ENCODE data around the gene TERF2IP. TPM values are rescaled to one million over a fixed set of nuclear protein-coding genes. Genes with fewer than 3 reads are reported as not detected.

The TERF2IP gene
- total RNA-seq, 2 donors from 2014 or later: 20.0 to 23.4 TPM

DNA sequence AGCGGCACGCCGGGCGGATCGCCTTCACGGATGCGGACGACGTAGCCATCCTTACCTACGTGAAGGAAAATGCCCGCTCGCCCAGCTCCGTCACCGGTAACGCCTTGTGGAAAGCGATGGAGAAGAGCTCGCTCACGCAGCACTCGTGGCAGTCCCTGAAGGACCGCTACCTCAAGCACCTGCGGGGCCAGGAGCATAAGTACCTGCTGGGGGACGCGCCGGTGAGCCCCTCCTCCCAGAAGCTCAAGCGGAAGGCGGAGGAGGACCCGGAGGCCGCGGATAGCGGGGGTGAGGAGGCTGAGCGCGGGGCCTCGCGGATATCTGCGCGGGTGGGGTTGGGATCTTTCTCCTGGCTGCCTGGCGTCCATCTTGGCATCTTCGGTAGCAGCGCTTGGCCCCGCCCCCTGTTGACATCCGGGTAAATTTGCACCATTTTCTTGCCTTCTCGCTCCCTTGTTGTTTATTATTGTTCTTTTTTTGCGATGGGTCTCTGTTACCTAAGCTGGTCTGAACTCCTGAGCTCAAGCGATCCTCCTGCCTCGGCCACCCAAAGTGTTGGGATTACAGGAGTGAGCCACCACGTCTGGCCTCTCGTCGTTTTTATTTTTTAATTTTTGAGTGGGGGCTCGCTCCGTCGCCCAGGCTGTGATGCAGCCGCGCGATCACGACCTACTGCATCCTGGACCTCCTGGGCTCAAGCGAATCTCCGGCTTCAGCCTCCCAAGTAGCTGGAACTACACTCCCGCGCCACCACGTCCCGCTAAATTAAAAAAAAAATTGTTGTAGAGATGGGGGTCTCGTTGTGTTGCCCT lies 898 bp downstream of the TERF2IP start:
- H3K36me3 Mint-ChIP-seq (ENCODE audit: low read depth): peaks cover 23% of the 10 kb centered on the region
- H3K27me3 Mint-ChIP-seq (ENCODE audit: insufficient read depth): no peaks in the 10 kb centered on the region
- Histone ChIP-seq H3K27me3 (ENCODE audit: control insufficient read depth, insufficient read depth, low read length, poor library complexity, severe bottlenecking) (no peaks in the 10 kb centered on the region), H3K36me3 (ENCODE audit: control insufficient read depth, insufficient read depth, low read length) (peaks cover 44% of the 10 kb centered on the region), H3K27ac (ENCODE audit: low read depth, low read length) (peak overlapping the region; percentile 83), H3K9me3 (ENCODE audit: control insufficient read depth, low read length) (no peaks in the 10 kb centered on the region), H3K4me3 (ENCODE audit: low read length) (peak overlapping the region; percentile 97), H3K9ac (ENCODE audit: extremely low read depth, low read length, poor library complexity, severe bottlenecking) (peak overlapping the region; percentile 94), H3K4me1 (ENCODE audit: control insufficient read depth, insufficient read depth, low read length) (no peaks in the 10 kb centered on the region)
- peak overlapping the region; percentile 98 for H3K4me3 Mint-ChIP-seq
- 0% methylated on average over 22 to 62 of the region's 62 CpGs for WGBS, 2 experiments (ENCODE audit: insufficient coverage in 1 of 2, insufficient read length in 1 of 2)
- H3K4me1 Mint-ChIP-seq: peaks cover 20% of the 10 kb centered on the region
- no peaks in the 10 kb centered on the region for H3K9me3 Mint-ChIP-seq
- peak; percentile 93 for DNase-seq
- H3K27ac Mint-ChIP-seq: peak overlapping the region; percentile 98
- TF ChIP-seq, protein P1, sequence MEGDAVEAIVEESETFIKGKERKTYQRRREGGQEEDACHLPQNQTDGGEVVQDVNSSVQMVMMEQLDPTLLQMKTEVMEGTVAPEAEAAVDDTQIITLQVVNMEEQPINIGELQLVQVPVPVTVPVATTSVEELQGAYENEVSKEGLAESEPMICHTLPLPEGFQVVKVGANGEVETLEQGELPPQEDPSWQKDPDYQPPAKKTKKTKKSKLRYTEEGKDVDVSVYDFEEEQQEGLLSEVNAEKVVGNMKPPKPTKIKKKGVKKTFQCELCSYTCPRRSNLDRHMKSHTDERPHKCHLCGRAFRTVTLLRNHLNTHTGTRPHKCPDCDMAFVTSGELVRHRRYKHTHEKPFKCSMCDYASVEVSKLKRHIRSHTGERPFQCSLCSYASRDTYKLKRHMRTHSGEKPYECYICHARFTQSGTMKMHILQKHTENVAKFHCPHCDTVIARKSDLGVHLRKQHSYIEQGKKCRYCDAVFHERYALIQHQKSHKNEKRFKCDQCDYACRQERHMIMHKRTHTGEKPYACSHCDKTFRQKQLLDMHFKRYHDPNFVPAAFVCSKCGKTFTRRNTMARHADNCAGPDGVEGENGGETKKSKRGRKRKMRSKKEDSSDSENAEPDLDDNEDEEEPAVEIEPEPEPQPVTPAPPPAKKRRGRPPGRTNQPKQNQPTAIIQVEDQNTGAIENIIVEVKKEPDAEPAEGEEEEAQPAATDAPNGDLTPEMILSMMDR (conservative IDR thresholded peaks at IDR 0.05): no peak

DNA sequence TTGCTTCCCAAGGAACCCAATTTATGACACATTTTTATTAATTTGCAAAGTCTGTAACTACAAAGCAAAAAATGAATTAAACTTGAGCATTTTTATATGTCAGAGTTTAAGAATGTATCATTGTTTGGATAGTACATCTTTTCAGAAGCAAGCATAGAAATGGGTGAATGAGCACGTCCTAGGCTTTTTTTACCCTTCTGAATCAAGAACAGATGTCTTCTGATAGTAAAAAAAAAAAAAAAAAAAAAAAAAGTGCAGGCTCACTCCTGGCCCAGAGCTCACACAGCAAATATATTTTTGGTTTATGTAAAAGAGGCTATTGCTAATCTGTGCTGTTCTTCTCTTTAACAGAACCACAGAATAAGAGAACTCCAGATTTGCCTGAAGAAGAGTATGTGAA lies 6.3 kb downstream of the TERF2IP start:
- no peak for DNase-seq
- TF ChIP-seq, protein P1 (conservative IDR thresholded peaks at IDR 0.05): no peak
- peaks cover 7% of the 10 kb centered on the region for H3K4me1 Mint-ChIP-seq
- peaks cover 46% of the 10 kb centered on the region for H3K36me3 Mint-ChIP-seq (ENCODE audit: low read depth)
- no peaks in the 10 kb centered on the region for H3K27me3 ChIP-seq (ENCODE audit: control insufficient read depth, insufficient read depth, low read length, poor library complexity, severe bottlenecking)
- H3K27me3 Mint-ChIP-seq (ENCODE audit: insufficient read depth): no peaks in the 10 kb centered on the region
- no peak overlapping the region for H3K27ac ChIP-seq (ENCODE audit: low read depth, low read length)
- H3K4me3 Mint-ChIP-seq: no peak overlapping the region
- WGBS, 2 experiments (ENCODE audit: insufficient coverage in 1 of 2, insufficient read length in 1 of 2): 93% methylated on average over 1 of the region's 1 CpG; no CpG with 5 or more reads in 1 of the 2 experiments
- no peak overlapping the region for H3K9ac ChIP-seq (ENCODE audit: extremely low read depth, low read length, poor library complexity, severe bottlenecking)
- peaks cover 68% of the 10 kb centered on the region for H3K36me3 ChIP-seq (ENCODE audit: control insufficient read depth, insufficient read depth, low read length)
- no peaks in the 10 kb centered on the region for H3K9me3 ChIP-seq (ENCODE audit: control insufficient read depth, low read length)
- no peak overlapping the region for H3K4me3 ChIP-seq (ENCODE audit: low read length)
- no peak overlapping the region for H3K27ac Mint-ChIP-seq
- H3K9me3 Mint-ChIP-seq: no peaks in the 10 kb centered on the region
- H3K4me1 ChIP-seq (ENCODE audit: control insufficient read depth, insufficient read depth, low read length): no peaks in the 10 kb centered on the region

DNA sequence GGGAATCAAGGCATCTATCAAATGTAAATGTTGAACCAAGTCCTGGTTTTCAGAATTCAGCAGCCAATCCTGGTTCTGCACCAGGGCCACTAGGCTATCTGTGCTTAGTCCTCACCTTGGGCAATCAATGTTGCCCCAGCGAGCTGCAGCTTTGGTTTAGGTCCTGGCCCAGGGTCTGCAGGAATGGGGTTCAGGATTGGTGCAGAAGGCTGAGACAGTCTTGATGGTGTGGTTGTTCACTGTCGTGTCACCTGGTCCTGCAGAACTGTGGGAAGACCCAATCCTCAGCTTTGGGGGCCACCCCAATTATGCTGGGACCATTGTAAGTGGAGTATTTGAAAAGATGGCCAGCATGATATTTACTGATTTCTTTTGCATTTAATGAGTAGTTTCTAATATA lies 10.6 kb downstream of the TERF2IP start:
- Mint-ChIP-seq H3K36me3 (ENCODE audit: low read depth) (peaks cover 48% of the 10 kb centered on the region), H3K9me3 (no peaks in the 10 kb centered on the region), H3K27ac (no peak overlapping the region), H3K27me3 (ENCODE audit: insufficient read depth) (no peaks in the 10 kb centered on the region), H3K4me1 (no peaks in the 10 kb centered on the region), H3K4me3 (no peak overlapping the region)
- H3K9me3 ChIP-seq (ENCODE audit: control insufficient read depth, low read length): no peaks in the 10 kb centered on the region
- no peak overlapping the region for H3K27ac ChIP-seq (ENCODE audit: low read depth, low read length)
- WGBS, 2 experiments (ENCODE audit: insufficient coverage in 1 of 2, insufficient read length in 1 of 2): 96 to 100% methylated on average over 1 to 2 of the region's 2 CpGs
- no peak overlapping the region for H3K4me3 ChIP-seq (ENCODE audit: low read length)
- no peaks in the 10 kb centered on the region for H3K27me3 ChIP-seq (ENCODE audit: control insufficient read depth, insufficient read depth, low read length, poor library complexity, severe bottlenecking)
- H3K36me3 ChIP-seq (ENCODE audit: control insufficient read depth, insufficient read depth, low read length): peaks cover 61% of the 10 kb centered on the region
- TF ChIP-seq, protein P1 (conservative IDR thresholded peaks at IDR 0.05): no peak
- no peak overlapping the region for H3K9ac ChIP-seq (ENCODE audit: extremely low read depth, low read length, poor library complexity, severe bottlenecking)
- H3K4me1 ChIP-seq (ENCODE audit: control insufficient read depth, insufficient read depth, low read length): no peaks in the 10 kb centered on the region
- no peak for DNase-seq

Measured in endodermal cell (in vitro differentiated cells).